Suprapubic skin (tissue), 4 donors: ENCODE results near the gene KRT17. TPM values are rescaled to one million over a fixed set of nuclear protein-coding genes. Genes with fewer than 3 reads are reported as not detected.
"Not testable (repeated sequence)": the region's sequence is repeated elsewhere in the genome, so short reads cannot be mapped to it uniquely, and the experiment has no call there.

ENCODE experiments used
- DNase-seq, 2 donors: peaks; one replicate each; pipeline ENCODE4 v3.0.0-alpha.2; 2019; ENCODE audit warnings: low spot score in 2 of 2
- H3K27ac ChIP-seq: fragments of 200-600 bp; sonication (generic); one replicate; pipeline ENCODE4 v1.5.1; 2019
- H3K27me3 ChIP-seq: fragments of 200-600 bp; sonication (generic); one replicate; pipeline ENCODE4 v1.5.1; 2019
- H3K36me3 ChIP-seq: fragments of 200-600 bp; sonication (generic); one replicate; pipeline ENCODE4 v1.5.1; 2019
- H3K4me1 ChIP-seq: fragments of 200-600 bp; sonication (generic); one replicate; pipeline ENCODE4 v1.5.1; 2019
- H3K4me3 ChIP-seq: fragments of 200-600 bp; sonication (generic); one replicate; pipeline ENCODE4 v1.5.1; 2019; ENCODE audit warnings: mild to moderate bottlenecking
- H3K9me3 ChIP-seq: fragments of 200-600 bp; sonication (generic); one replicate; pipeline ENCODE4 v1.5.1; 2019
- EP300 ChIP-seq: sonication (generic); formaldehyde crosslinking; IDR thresholded peaks from one replicate; pipeline ENCODE4 v1.6.1; 2017; ENCODE audit warnings: antibody characterized with exemption
- POLR2A ChIP-seq, 2 donors: fragments of 450-650 bp; IDR thresholded peaks; one replicate each; pipeline ENCODE4 v1.6.1; 2017; ENCODE audit warnings: antibody characterized with exemption in 2 of 2, mild to moderate bottlenecking in 2 of 2, moderate library complexity in 2 of 2
- POLR2AphosphoS5 ChIP-seq, 3 donors: sonication (generic); formaldehyde crosslinking; IDR thresholded peaks; one replicate each; pipeline ENCODE4 v1.6.1; 2017; ENCODE audit warnings: antibody characterized with exemption in 3 of 3
- WGBS: methylation state at CpG from one replicate; pipeline ENCODE4 v1.1.5; 2018; 5-methylcytosine and 5-hydroxymethylcytosine counted together
- total RNA-seq, 4 donors: library from RNA; depleted of rRNA; stranded (reverse); fragments of >200 nt; gene quantifications; one replicate each; pipeline ENCODE4 v1.1.0, GENCODE V29; 2016
- TF ChIP-seq, protein P1 (sequence below), 2 donors: fragments of 200-600 bp in 1 of 2; fragments of 450-650 bp in 1 of 2; sonication (generic) in 1 of 2; IDR thresholded peaks; one replicate each; pipeline ENCODE4 v1.5.1; 2016 to 2019; ENCODE audit warnings: antibody characterized with exemption in 2 of 2, mild to moderate bottlenecking in 1 of 2, moderate library complexity in 1 of 2

KRT17 gene
- total RNA-seq, 4 donors from 2014 or later = 434 to 2,751 (median 1,314) TPM

GRCh38 chr17:41585301-41586056, 38.9 kb downstream of the KRT17 start:
- no peaks in the 10 kb centered on the region for H3K36me3 ChIP-seq
- H3K27ac ChIP-seq = peak overlapping the region; percentile 84
- TF ChIP-seq POLR2AphosphoS5 (IDR thresholded peaks at IDR 0.05) (no peak), POLR2A (IDR thresholded peaks at IDR 0.05) (no peak), EP300 (no peak)
- TF ChIP-seq, protein P1, sequence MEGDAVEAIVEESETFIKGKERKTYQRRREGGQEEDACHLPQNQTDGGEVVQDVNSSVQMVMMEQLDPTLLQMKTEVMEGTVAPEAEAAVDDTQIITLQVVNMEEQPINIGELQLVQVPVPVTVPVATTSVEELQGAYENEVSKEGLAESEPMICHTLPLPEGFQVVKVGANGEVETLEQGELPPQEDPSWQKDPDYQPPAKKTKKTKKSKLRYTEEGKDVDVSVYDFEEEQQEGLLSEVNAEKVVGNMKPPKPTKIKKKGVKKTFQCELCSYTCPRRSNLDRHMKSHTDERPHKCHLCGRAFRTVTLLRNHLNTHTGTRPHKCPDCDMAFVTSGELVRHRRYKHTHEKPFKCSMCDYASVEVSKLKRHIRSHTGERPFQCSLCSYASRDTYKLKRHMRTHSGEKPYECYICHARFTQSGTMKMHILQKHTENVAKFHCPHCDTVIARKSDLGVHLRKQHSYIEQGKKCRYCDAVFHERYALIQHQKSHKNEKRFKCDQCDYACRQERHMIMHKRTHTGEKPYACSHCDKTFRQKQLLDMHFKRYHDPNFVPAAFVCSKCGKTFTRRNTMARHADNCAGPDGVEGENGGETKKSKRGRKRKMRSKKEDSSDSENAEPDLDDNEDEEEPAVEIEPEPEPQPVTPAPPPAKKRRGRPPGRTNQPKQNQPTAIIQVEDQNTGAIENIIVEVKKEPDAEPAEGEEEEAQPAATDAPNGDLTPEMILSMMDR (IDR thresholded peaks at IDR 0.05) = no peak
- no peaks in the 10 kb centered on the region for H3K9me3 ChIP-seq
- H3K4me3 ChIP-seq = peak overlapping the region; percentile 49
- H3K27me3 ChIP-seq = no peaks in the 10 kb centered on the region
- WGBS = 31% methylated on average over 2 of the region's 5 CpGs
- H3K4me1 ChIP-seq = peaks cover 31% of the 10 kb centered on the region
- no peak for DNase-seq

GRCh38 chr17:41584331-41584927, 39.9 kb downstream of the KRT17 start:
- H3K4me1 ChIP-seq = peaks cover 39% of the 10 kb centered on the region
- not testable (repeated sequence) for H3K9me3 ChIP-seq, DNase-seq, H3K36me3 ChIP-seq, H3K27me3 ChIP-seq
- WGBS = 72% methylated on average over 8 of the region's 8 CpGs
- peak overlapping the region; percentile 49 for H3K4me3 ChIP-seq
- H3K27ac ChIP-seq = peak overlapping the region; percentile 84

- H3K27ac ChIP-seq = peak overlapping the region; percentile 84
- H3K36me3 ChIP-seq = no peaks in the 10 kb centered on the region
- TF ChIP-seq, protein P1 (IDR thresholded peaks at IDR 0.05) = peak in 1 of 2 donors; percentile 12
- TF ChIP-seq POLR2A (IDR thresholded peaks at IDR 0.05) = no peak
- TF ChIP-seq EP300 = no peak
- no peak for TF ChIP-seq POLR2AphosphoS5 (IDR thresholded peaks at IDR 0.05)
- H3K4me3 ChIP-seq = peak overlapping the region; percentile 49
- peaks cover 33% of the 10 kb centered on the region for H3K4me1 ChIP-seq
- peak in 1 of 2 donors; percentile 54 for DNase-seq
- WGBS = 57% methylated on average over 24 of the region's 33 CpGs
- H3K27me3 ChIP-seq = no peaks in the 10 kb centered on the region
- no peaks in the 10 kb centered on the region for H3K9me3 ChIP-seq
Observed at GRCh38 chr17:41583137-41584127, 40.9 kb downstream of the KRT17 start.

DNA sequence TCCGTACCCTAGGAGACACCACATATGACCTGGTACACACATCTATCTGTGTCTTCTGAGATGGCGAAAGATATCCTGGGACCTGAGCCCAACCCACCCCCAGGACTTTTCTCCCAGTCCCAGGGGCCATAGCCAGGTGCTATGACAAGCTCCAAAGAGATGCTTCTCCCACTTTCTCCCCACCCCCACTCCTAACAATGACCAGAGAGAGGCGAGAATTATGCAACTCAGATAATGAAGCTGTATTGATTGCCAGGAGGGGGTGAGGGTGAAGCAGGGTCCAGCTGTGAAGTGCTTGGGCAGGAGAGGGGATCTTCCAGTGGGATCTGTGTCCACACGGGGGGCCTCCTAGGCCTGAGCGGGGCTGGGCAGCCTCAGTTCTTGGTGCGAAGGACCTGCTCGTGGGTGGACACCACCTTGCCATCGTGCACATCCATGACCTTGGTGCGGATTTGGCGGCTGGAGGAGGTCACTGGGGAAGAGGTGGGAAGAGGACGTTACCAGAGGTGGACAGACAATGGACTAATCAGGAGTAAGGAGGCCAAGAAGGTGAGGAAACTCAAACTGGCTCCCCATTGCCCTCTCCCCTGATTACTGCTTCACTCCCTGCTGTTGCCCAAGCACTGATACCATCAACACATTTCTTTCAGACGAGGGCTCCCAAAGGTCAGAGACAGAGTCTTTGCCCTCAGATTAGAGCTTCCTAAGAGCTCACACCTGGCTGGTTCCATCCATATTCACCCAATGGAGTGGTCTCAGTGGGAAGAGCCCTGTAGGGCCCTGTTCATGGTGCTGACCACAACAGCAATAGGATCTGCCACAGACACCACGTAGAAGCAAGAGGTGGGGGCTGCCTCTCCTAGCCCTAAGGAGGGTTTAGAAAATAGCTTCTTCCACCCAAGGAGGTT, 42.1 kb downstream of the KRT17 start:
- H3K36me3 ChIP-seq, DNase-seq, H3K9me3 ChIP-seq, H3K27me3 ChIP-seq: not testable (repeated sequence)
- Histone ChIP-seq H3K27ac (peak overlapping the region; percentile 84), H3K4me1 (peaks cover 24% of the 10 kb centered on the region), H3K4me3 (peak overlapping the region; percentile 49)
- 54% methylated on average over 12 of the region's 13 CpGs for WGBS

DNA sequence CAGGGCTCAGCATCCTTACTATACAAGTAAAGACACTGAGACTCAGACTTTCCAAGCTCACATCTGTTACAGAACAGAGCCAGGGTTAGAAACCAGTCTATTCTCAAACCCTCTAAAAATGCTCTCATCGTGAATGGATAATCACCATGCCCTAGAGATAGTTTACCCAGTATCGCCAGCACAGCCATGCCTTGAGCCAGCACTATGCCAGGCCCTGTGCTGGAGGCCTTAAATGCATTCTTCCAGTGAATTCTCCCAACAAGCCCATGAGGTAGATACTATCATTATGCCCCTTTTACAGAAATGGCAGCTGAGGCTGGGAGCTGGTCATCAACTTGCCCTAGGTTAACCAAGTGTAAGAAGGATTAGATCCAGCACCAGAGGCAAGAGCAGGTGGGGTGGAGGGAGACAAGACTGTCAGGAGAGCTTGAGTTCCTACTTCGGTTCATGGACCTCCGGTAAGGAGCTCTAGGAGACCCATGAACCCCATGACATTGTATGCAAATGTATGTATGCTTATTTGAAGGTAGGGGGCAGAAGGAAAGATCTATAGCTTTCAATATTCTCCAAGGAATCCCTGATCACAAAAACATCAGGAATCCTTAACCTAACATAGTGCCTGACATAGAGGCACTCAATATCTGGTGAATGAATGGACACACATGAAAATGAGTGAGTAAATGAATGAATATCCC, 42.9 kb downstream of the KRT17 start:
- Histone ChIP-seq H3K9me3 (no peaks in the 10 kb centered on the region), H3K27me3 (peaks cover 4% of the 10 kb centered on the region), H3K4me3 (peak overlapping the region; percentile 49), H3K27ac (peak overlapping the region; percentile 84), H3K4me1 (peaks cover 27% of the 10 kb centered on the region), H3K36me3 (no peaks in the 10 kb centered on the region)
- no peak for TF ChIP-seq EP300
- TF ChIP-seq, protein P1 (IDR thresholded peaks at IDR 0.05) = no peak
- TF ChIP-seq POLR2AphosphoS5 (IDR thresholded peaks at IDR 0.05) = no peak
- TF ChIP-seq POLR2A (IDR thresholded peaks at IDR 0.05) = no peak
- 46% methylated on average over 3 of the region's 4 CpGs for WGBS
- no peak for DNase-seq
